GM21526 (cell line): Measurements from ENCODE around the gene HPD.
"Not testable (repeated sequence)": the region's sequence is repeated elsewhere in the genome, so short reads cannot be mapped to it uniquely, and the experiment has no call there.

Experiments
- ATAC-seq: cut with Tn5 transposase; IDR thresholded peaks from one replicate; pipeline ENCODE4 v1.9.1; 2021; ENCODE audit warnings: moderate library complexity; ENCODE audit not compliant: unreplicated experiment, low FRiP score

The HPD gene

GRCh38 chr12:121858662-121859572 lies at the start of gene HPD:
Gene HPD (minus strand): TSS chr12:121858859. CDS start chr12:121858823, 36 bp downstream.
- no peak for ATAC-seq

- no peak for ATAC-seq
Observed at GRCh38 chr12:121905746-121906145, 47.1 kb upstream of the HPD start.

- ATAC-seq: no peak
Observed at GRCh38 chr12:121903202-121903601, 44.5 kb upstream of the HPD start.

- no peak for ATAC-seq
Observed at GRCh38 chr12:121899590-121899989, 40.9 kb upstream of the HPD start.

GRCh38 chr12:121898287-121898686 lies 39.6 kb upstream of the HPD start:
- no peak for ATAC-seq

- ATAC-seq: no peak
Observed at GRCh38 chr12:121894633-121895032, 36.0 kb upstream of the HPD start.

- ATAC-seq: no peak
Observed at GRCh38 chr12:121893961-121894460, 35.4 kb upstream of the HPD start.

- ATAC-seq: no peak
Observed at GRCh38 chr12:121892673-121893561, 34.3 kb upstream of the HPD start.

- ATAC-seq: not testable (repeated sequence)
Observed at GRCh38 chr12:121889661-121890060, 31.0 kb upstream of the HPD start.

GRCh38 chr12:121889274-121889624 lies 30.6 kb upstream of the HPD start:
- no peak for ATAC-seq

- ATAC-seq: peak; percentile 85
Observed at GRCh38 chr12:121888478-121889273, 30.0 kb upstream of the HPD start, which contains the start of gene PSMD9. Gene PSMD9 (plus strand): TSS chr12:121888790. CDS start chr12:121888857, 67 bp downstream.

- ATAC-seq: no peak
Observed at GRCh38 chr12:121888083-121888477, 29.4 kb upstream of the HPD start.

- not testable (repeated sequence) for ATAC-seq
Observed at GRCh38 chr12:121885129-121885528, 26.5 kb upstream of the HPD start.

- no peak for ATAC-seq
Observed at GRCh38 chr12:121883315-121883660, 24.6 kb upstream of the HPD start.

GRCh38 chr12:121876080-121876447 lies 17.4 kb upstream of the HPD start:
- not testable (repeated sequence) for ATAC-seq

- no peak for ATAC-seq
Observed at GRCh38 chr12:121875582-121875981, 16.9 kb upstream of the HPD start.

- ATAC-seq: no peak
Observed at GRCh38 chr12:121874071-121874470, 15.4 kb upstream of the HPD start.

GRCh38 chr12:121873216-121873569 lies 14.5 kb upstream of the HPD start:
- no peak for ATAC-seq

- no peak for ATAC-seq
Observed at GRCh38 chr12:121872546-121873215, 14.0 kb upstream of the HPD start.

- ATAC-seq: no peak
Observed at GRCh38 chr12:121871467-121871866, 12.8 kb upstream of the HPD start.
